ENCODE measurements around the gene SFN. TPM values are rescaled to one million over a fixed set of nuclear protein-coding genes. Genes with fewer than 3 reads are reported as not detected.
"Not testable (repeated sequence)": the region's sequence is repeated elsewhere in the genome, so short reads cannot be mapped to it uniquely, and the experiment has no call there.

Gene SFN
- total and polyA plus RNA-seq, 2 donors (not counting 1 experiment from before 2014, with no cell fraction given) = 0.09 to 0.34 TPM

- H3K36me3 ChIP-seq (replicated peaks in 1 of 2; ENCODE audit: control extremely low read depth in 1 of 2, control insufficient read depth in 1 of 2, extremely low read depth in 1 of 2, insufficient read depth in 2 of 2, low read length in 1 of 2) = peaks cover 7 to 31% of the 10 kb centered on the region in 2 experiments
- DNase-seq = no peak
- Mint-ChIP-seq H3K27ac (no peak overlapping the region), H3K27me3 (no peaks in the 10 kb centered on the region), H3K9me3 (ENCODE audit: insufficient read depth) (no peaks in the 10 kb centered on the region), H3K4me1 (no peaks in the 10 kb centered on the region), H3K4me3 (no peak overlapping the region)
- H3K4me3 ChIP-seq (ENCODE audit: control extremely low read depth in 1 of 5, extremely low read depth in 1 of 5, insufficient read depth in 1 of 5, low read depth in 2 of 5, low read length in 4 of 5) = no peak overlapping the region
- no peak overlapping the region for H2AFZ ChIP-seq (ENCODE audit: insufficient read depth, low read depth, low read length, poor library complexity, severe bottlenecking)
- H3K9me3 ChIP-seq (ENCODE audit: control extremely low read depth in 1 of 3, control insufficient read depth in 2 of 3, insufficient read depth in 1 of 3, low read length in 2 of 3) = no peaks in the 10 kb centered on the region
- no peak overlapping the region for H3K9ac ChIP-seq (ENCODE audit: low read length)
- 93% methylated on average over 2 of the region's 13 CpGs for WGBS (ENCODE audit: insufficient coverage)
- CTCF ChIA-PET = interaction anchor here (0.9 kb wide), 1 partner anchor 20 kb away, joined by 3 read pairs; no protein-coding TSS in a partner anchor
- TF ChIP-seq CTCF (IDR thresholded peaks at IDR 0.05) (no peak), EZH2 (IDR thresholded peaks at IDR 0.05; ENCODE audit: borderline replicate concordance, insufficient read depth, low read depth, low read length, poor library complexity, severe bottlenecking) (no peak)
- no peak overlapping the region for H3K27ac ChIP-seq (ENCODE audit: low read length in 2 of 2)
- H3K4me2 ChIP-seq (replicated peaks; ENCODE audit: low read depth, low read length, poor library complexity, severe bottlenecking) = no peak overlapping the region
- intact Hi-C loops (cut with micrococcal nuclease) = no loop called here
- H4K20me1 ChIP-seq (ENCODE audit: control insufficient read depth, insufficient read depth, low read length, poor library complexity, severe bottlenecking) = no peaks in the 10 kb centered on the region
- ATAC-seq (ENCODE audit: low read depth) = no peak
- no peaks in the 10 kb centered on the region for H3K4me1 ChIP-seq (ENCODE audit: control insufficient read depth in 2 of 2, insufficient read depth in 2 of 2, low read length in 2 of 2)
- POLR2A ChIA-PET = interaction anchor here (0.6 kb wide), 1 partner anchor 10 kb away, joined by 3 read pairs; no protein-coding TSS in a partner anchor
- no peaks in the 10 kb centered on the region for H3K27me3 ChIP-seq (replicated peaks in 1 of 4; ENCODE audit: control extremely low read depth in 1 of 4, control insufficient read depth in 3 of 4, insufficient read depth in 4 of 4, low read length in 3 of 4)
- no peaks in the 10 kb centered on the region for H3K79me2 ChIP-seq (ENCODE audit: control insufficient read depth, insufficient read depth, low read length)
Observed at GRCh38 chr1:26844424-26845196, 18.3 kb upstream of the SFN start.

- H3K27me3 ChIP-seq (replicated peaks in 1 of 4; ENCODE audit: control extremely low read depth in 1 of 4, control insufficient read depth in 3 of 4, insufficient read depth in 4 of 4, low read length in 3 of 4); H3K4me1 ChIP-seq (ENCODE audit: control insufficient read depth in 2 of 2, insufficient read depth in 2 of 2, low read length in 2 of 2); H4K20me1 ChIP-seq (ENCODE audit: control insufficient read depth, insufficient read depth, low read length, poor library complexity, severe bottlenecking); H3K9ac ChIP-seq (ENCODE audit: low read length); DNase-seq; POLR2A ChIA-PET; H3K27me3 Mint-ChIP-seq; ATAC-seq (ENCODE audit: low read depth); H3K4me1 Mint-ChIP-seq; H3K4me3 ChIP-seq (ENCODE audit: control extremely low read depth in 1 of 5, extremely low read depth in 1 of 5, insufficient read depth in 1 of 5, low read depth in 2 of 5, low read length in 4 of 5); H3K27ac ChIP-seq (ENCODE audit: low read length in 2 of 2); H3K9me3 ChIP-seq (ENCODE audit: control extremely low read depth in 1 of 3, control insufficient read depth in 2 of 3, insufficient read depth in 1 of 3, low read length in 2 of 3); H3K4me2 ChIP-seq (replicated peaks; ENCODE audit: low read depth, low read length, poor library complexity, severe bottlenecking); H3K9me3 Mint-ChIP-seq (ENCODE audit: insufficient read depth); H3K4me3 Mint-ChIP-seq; H2AFZ ChIP-seq (ENCODE audit: insufficient read depth, low read depth, low read length, poor library complexity, severe bottlenecking); H3K79me2 ChIP-seq (ENCODE audit: control insufficient read depth, insufficient read depth, low read length); intact Hi-C loops (cut with micrococcal nuclease); H3K27ac Mint-ChIP-seq: not testable (repeated sequence)
- 93% methylated on average over 5 of the region's 6 CpGs for WGBS (ENCODE audit: insufficient coverage)
- CTCF ChIA-PET = interaction anchor here (5.0 kb wide), 1 partner anchor 32 kb away, joined by 32 read pairs; no protein-coding TSS in a partner anchor
- H3K36me3 ChIP-seq (replicated peaks in 1 of 2; ENCODE audit: control extremely low read depth in 1 of 2, control insufficient read depth in 1 of 2, extremely low read depth in 1 of 2, insufficient read depth in 2 of 2, low read length in 1 of 2) = peaks cover 2 to 56% of the 10 kb centered on the region in 2 experiments
Observed at GRCh38 chr1:26847826-26848225, 15.1 kb upstream of the SFN start.
